Stimulated activated CD8-positive, alpha-beta memory T cell treated with anti-CD3 and anti-CD28 coated beads, Interleukin-7, amount 100 ng/mL, for 48 hours (primary cell): ENCODE data around the gene METTL8.

Experiments used
- DNase-seq, 2 donors: peaks; one replicate each; pipeline ENCODE4 v3.0.0-alpha.2; 2020; ENCODE audit warnings: low read depth in 1 of 2; ENCODE audit errors: extremely low read depth in 1 of 2

Gene METTL8, protein sequence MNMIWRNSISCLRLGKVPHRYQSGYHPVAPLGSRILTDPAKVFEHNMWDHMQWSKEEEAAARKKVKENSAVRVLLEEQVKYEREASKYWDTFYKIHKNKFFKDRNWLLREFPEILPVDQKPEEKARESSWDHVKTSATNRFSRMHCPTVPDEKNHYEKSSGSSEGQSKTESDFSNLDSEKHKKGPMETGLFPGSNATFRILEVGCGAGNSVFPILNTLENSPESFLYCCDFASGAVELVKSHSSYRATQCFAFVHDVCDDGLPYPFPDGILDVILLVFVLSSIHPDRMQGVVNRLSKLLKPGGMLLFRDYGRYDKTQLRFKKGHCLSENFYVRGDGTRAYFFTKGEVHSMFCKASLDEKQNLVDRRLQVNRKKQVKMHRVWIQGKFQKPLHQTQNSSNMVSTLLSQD

GRCh38 chr2:171433763-171434012 lies at the start of gene METTL8:
TSS of gene METTL8 (minus strand) at chr2:171433990. CDS start at chr2:171392185, 41,805 bp downstream.
- no peak for DNase-seq

DNA sequence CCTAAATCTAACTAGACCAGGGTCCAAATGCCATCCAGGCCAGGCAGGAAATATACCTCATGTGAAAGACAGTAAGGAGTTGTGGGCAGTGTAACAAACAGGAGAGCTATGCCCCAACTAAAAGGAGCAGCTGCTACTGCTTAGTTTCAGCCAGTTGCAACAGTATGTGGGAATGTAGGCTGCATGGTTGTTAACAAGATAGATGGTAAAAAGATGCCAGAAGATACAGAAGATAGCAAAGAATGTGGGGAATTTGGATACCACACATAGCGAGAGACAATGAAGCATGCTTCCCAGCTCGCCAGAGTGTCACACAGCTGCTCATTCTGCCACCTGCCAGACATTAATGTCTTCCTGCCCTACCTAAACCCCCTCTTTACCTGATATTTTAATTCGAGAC lies 49.1 kb upstream of the METTL8 start:
- DNase-seq, result no peak

DNA sequence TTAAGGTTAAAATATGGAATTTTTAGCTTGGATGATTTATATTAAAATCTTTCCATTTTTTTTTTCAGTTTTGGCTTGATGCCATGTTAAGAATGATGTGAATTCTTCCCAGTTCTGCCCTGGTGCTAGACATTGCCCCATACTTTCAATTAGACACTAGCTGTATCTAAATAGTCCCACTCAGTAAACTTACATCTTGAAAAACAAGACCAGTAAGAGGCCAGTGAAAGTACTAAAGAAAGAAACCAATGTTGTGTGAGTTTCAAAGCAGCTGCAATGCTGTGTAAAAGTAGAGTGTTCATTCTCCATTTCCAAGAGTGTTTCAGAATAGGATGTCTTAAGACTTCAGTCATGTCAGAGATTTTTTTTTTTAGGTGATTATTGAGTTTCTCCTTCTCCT lies 48.5 kb upstream of the METTL8 start:
- DNase-seq, result no peak

- no peak for DNase-seq
Observed at GRCh38 chr2:171480908-171481307, 47.1 kb upstream of the METTL8 start.

- DNase-seq, result no peak
Observed at GRCh38 chr2:171479154-171479814, 45.5 kb upstream of the METTL8 start.

GRCh38 chr2:171478345-171478744 lies 44.6 kb upstream of the METTL8 start:
- no peak for DNase-seq

DNA sequence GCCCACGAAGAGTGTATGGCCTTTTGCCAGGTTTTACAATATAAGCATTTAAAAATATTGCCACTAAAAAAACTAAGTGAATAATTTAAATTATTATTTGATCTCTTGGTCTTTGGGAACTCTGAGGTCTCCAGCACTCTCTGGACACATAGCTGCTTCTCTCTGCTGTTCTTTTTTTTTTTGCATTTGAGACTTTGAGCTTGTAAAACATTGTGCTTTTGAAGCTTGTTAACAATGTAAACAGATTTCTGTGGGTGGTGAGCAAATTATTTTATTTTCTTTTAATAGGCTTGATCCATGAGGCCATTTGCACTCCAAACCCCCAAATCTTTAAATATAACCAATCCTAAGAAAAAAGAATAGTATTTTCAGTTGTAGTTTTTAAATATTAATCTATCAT lies 42.2 kb upstream of the METTL8 start:
- DNase-seq, result no peak

GRCh38 chr2:171470129-171470528 lies 36.3 kb upstream of the METTL8 start:
- no peak for DNase-seq

DNA sequence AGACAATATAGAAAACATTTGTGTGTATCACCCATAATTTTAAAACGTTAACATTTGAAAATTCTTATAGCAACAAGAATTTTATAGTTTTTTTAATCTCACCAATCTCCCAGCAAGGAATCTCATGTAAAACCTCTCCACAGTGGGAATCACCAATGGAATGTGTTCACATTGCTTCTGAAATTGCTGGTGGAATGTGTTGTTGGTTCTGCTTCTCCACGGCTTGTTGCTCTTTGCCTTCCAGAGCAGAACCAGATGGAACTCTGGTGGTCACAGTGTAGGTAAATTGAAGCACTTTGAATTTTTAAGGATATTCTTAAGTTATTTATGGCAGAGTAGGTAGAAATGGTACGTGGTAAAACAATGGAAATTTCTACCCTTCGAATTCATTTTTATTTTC lies 35.4 kb upstream of the METTL8 start:
- DNase-seq, result no peak

DNA sequence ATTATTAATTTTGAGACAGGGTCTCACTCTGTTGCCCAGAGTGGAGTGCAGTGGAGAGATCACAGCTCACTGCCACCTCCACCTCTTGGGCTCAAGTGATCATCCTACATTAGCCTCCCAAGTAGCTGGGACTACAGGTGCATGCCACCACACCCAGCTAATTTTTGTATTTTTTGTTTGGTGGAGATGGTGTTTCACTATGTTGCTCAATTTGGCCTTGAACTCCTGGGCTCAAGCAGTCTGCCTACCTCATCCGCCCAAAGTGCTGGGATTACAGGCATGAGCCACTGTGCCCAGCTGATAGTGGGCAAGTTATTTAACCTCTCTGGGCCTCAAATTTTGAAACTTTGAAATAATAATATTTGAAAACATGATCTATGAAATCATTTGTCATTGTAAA lies 26.7 kb upstream of the METTL8 start:
- no peak for DNase-seq

- no peak for DNase-seq
Observed at GRCh38 chr2:171459498-171459897, 25.7 kb upstream of the METTL8 start.

- no peak for DNase-seq
Observed at GRCh38 chr2:171452773-171453172, 19.0 kb upstream of the METTL8 start.

GRCh38 chr2:171451074-171451473 lies 17.3 kb upstream of the METTL8 start:
- DNase-seq, result no peak

GRCh38 chr2:171447675-171448074 lies 13.9 kb upstream of the METTL8 start:
- no peak for DNase-seq

- no peak for DNase-seq
Observed at GRCh38 chr2:171441470-171441869, 7.7 kb upstream of the METTL8 start.

DNA sequence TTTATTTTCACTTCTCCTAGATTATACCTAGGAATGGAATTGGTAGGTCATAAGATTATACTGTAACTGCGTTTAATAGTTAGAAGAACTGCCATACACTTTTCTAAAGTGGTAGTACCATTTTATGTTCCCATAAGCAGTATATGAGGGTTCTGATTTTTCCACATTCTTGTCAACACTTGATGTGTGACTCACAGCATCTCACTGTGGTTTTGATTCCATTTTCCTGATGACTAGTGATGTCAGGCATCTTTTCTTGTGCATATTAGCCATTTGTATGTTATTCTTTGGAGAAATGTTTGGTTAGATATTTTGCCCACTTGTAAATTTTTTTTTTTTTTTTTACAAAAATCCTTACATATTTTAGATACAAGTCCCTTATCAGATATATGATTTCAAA lies 2.5 kb upstream of the METTL8 start:
- no peak for DNase-seq

DNA sequence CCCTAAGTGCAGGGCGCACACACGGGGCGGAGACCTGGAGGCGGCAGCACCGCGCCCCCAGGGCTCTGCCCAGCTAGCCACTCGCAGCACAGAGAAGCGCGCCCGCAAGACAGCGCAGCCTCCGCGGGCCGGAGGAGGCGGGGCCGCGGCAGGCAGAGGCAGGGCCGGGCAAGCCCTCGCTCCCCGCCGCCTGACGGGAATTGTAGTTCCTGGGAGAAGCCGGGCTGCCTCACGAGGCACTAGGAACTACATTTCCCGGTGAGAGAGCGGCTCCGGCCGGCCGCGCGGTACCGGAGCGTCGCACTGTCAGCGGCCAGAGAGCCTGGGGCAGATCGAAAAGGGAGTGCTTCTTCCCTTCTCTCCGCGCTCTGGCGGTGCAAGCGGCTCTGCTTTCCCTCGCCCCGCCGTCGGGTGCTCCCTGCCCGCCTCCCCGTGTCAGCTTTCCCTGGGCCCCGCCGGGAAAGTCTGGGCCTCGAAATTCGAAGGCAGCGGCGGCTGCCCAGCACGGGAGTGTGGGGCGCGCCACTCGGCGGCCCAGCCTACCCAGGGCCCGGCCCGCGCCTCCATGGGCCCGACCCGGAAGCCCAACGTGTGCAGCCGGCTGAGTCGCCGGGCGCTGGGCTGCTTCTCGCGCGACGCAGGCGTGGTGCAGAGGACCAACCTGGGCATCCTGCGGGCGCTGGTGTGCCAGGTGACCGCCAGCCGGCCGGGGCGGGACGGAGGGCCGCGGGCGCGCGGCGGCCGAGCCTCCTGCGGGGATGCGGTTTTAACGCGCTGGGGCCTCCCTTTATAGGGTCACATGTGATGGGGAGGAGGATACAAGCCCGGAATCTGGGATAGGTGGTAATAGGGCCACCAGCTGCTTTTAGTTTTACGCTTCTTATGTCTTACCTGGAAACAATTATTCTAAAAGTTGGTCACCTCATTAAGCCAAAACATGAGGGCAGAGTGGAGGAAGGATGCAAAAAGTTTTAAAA lies 511 bp upstream of the METTL8 start, which contains the start of gene DCAF17:
TSS of gene DCAF17 (plus strand) at position 214 of the 977 bp plus-strand sequence. CDS start at position 566, 352 bp downstream.
- peak; percentile 92 to 93 for DNase-seq

GRCh38 chr2:171432969-171433762 lies 624 bp downstream of the METTL8 start:
- DNase-seq, result peak in 1 of 2 donors; percentile 32

- DNase-seq, result no peak
Observed at GRCh38 chr2:171432206-171432968, 1.4 kb downstream of the METTL8 start.

DNA sequence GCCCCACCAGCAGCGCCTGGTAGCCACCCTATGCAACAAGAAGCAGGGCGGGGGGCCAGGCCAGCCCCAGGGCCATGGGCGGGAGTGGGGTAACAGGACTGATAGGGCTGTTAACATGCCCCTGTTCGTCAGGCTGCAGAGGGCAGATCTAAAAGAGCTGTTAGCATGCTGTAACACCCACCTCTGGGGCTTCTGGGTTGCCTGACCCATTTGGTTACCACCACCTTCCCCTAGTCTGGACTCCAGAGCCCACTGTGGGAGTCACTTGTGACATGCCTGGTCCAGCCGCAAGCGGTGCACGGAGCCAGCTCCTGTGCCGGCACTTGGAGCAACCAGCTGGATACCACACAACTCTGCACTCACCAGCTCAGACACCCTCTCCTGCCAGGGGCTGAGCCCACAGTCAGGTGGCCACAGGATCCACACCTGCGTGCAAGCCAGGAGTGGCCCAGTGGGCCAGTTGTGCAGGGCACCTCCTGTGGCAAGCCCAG lies 2.1 kb downstream of the METTL8 start:
- DNase-seq, result no peak
